ENCODE measurements around the gene SLIT3. TPM values are rescaled to one million over a fixed set of nuclear protein-coding genes. Genes with fewer than 3 reads are reported as not detected.

Gene SLIT3
- total and polyA plus RNA-seq, 10 of the 15 experiments (the other 5 are each of a cell fraction or from before 2014, with no cell fraction given) = 0.05 TPM; not detected in 9

DNA sequence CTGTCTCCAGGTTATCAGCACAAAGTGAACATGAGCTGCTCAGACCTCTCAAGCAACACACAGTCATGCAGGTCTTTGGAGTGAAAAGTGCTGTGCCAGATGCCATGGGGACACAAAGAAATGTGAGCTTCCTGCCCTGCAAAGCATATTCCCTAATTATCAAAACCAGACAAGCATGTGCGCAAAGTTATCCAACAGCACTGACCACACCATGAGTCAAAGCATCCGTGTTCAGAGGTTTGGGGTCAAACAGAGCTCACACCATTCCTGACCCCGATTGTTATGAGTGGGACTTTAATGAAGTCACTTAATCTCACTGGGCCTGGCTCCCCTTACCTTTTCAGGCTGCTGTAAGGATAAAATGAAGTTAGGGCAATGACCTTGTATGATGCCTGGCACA, 138.5 kb downstream of the SLIT3 start (continued):
- TF ChIP-seq ZNF687 (IDR thresholded peaks at IDR 0.05) = no peak

DNA sequence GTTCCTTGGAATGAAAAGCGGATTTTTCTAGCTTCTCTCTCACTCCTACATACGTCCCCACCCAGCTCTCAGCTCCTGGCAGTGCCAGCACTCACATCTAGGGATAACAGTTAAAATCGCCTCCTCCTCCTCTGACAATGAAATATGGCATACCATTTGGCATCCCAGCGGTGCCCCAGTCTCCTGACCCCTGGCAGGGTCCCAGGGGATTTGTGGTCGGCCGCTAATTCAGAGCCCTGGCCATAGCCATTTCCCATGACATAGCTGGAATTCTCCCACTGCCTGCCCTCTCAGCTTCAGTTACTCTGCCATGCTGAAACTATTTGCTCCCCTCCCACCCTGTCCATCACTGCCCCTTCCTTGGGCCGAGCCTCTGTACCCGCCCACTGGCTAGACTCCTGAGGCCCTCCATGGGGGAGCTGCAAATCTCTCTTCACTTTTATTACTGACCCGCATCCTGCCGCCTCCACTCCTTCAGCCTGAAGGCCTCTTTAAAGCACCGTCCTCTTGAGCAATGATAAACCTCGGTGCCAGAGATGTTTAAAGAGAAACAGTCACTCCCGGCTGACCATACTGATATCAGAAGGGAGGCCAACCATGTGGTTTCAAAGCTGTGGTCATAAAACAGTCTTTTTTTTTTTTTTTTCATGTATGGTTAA, 139.8 kb downstream of the SLIT3 start:
- H3K27ac ChIP-seq (ENCODE audit: control insufficient read depth, insufficient read depth) = no peak overlapping the region
- intact Hi-C loops (cut with micrococcal nuclease; ENCODE audit: unreplicated experiment) (no loop called here), in situ Hi-C loops (cut with MboI) (no loop called here)
- H3K79me2 ChIP-seq (ENCODE audit: control insufficient read depth, insufficient read depth, low read length) = no peaks in the 10 kb centered on the region
- no peak for FAIRE-seq
- ATAC-seq = no peak
- no peaks in the 10 kb centered on the region for H3K4me1 ChIP-seq (ENCODE audit: control insufficient read depth, insufficient read depth, low read length)
- H3K27me3 ChIP-seq (replicated peaks in 1 of 2; ENCODE audit: control insufficient read depth in 2 of 2, insufficient read depth in 2 of 2, low read length in 1 of 2) = no peaks in the 10 kb centered on the region; a peak in 1 of 4 replicates
- SMC1A ChIA-PET (ENCODE audit: uncharacterized antibody, unreplicated experiment) = interaction anchor here (1.2 kb wide), 1 partner anchor 10 kb away, joined by 3 read pairs; no protein-coding TSS in a partner anchor
- 28% methylated on average over 13 of the region's 13 CpGs for WGBS (ENCODE audit: insufficient coverage, insufficient replicate concordance, low lambda C conversion rate, missing lambda C conversion rate)
- H4K20me1 ChIP-seq (ENCODE audit: control insufficient read depth, insufficient read depth) = no peaks in the 10 kb centered on the region
- H3K9me3 ChIP-seq (replicated peaks; ENCODE audit: control insufficient read depth, insufficient read depth, low read length) = no peaks in the 10 kb centered on the region; the same call in 2 of the 3 replicates
- CTCF ChIA-PET = interaction anchor here (0.7 to 0.8 kb wide), 2 partner anchors 104 to 420 kb away, joined by 3 read pairs; no protein-coding TSS in a partner anchor
- DNase-seq (ENCODE audit: low read depth, low spot score) = no peak
- BruUV-seq (replicated peaks) = no TSS peak
- H3K36me3 ChIP-seq (ENCODE audit: control insufficient read depth in 2 of 2, insufficient read depth in 2 of 2, low read length in 1 of 2) = no peaks in the 10 kb centered on the region
- H3K4me3 ChIP-seq = no peak overlapping the region
- POLR2A ChIA-PET = no interaction called here
- no peak overlapping the region for H3K9ac ChIP-seq (ENCODE audit: control insufficient read depth, insufficient read depth, low read length)
- RAD21 ChIA-PET (ENCODE audit: unreplicated experiment) = no interaction called here
- H2AFZ ChIP-seq (ENCODE audit: control insufficient read depth, low read depth, low read length) = no peak overlapping the region
- no peak overlapping the region for H3K4me2 ChIP-seq (ENCODE audit: control insufficient read depth, insufficient read depth)
- no peak for TF ChIP-seq IKZF1 (conservative IDR thresholded peaks at IDR 0.05)
- TF ChIP-seq ELK1 (IDR thresholded peaks at IDR 0.05; ENCODE audit: low read depth, low read length) = no peak
- TF ChIP-seq CBFB (IDR thresholded peaks at IDR 0.05; ENCODE audit: low read depth) = no peak
- no peak for TF ChIP-seq CREB1 (IDR thresholded peaks at IDR 0.05; ENCODE audit: low read depth)
- TF ChIP-seq BCLAF1 (IDR thresholded peaks at IDR 0.05) = no peak
- no peak for TF ChIP-seq KLF5 (IDR thresholded peaks at IDR 0.05; ENCODE audit: partially characterized antibody)
- TF ChIP-seq NFIC (IDR thresholded peaks at IDR 0.05; ENCODE audit: low read depth, low read length) = no peak
- TF ChIP-seq, protein P1, sequence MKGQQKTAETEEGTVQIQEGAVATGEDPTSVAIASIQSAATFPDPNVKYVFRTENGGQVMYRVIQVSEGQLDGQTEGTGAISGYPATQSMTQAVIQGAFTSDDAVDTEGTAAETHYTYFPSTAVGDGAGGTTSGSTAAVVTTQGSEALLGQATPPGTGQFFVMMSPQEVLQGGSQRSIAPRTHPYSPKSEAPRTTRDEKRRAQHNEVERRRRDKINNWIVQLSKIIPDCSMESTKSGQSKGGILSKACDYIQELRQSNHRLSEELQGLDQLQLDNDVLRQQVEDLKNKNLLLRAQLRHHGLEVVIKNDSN (IDR thresholded peaks at IDR 0.05; ENCODE audit: borderline replicate concordance, extremely low read length, insufficient read depth, low read depth, low read length) = no peak
- no peak for TF ChIP-seq SIX5 (IDR thresholded peaks at IDR 0.05; ENCODE audit: low read depth, low read length, severe bottlenecking)
- no peak for TF ChIP-seq ZNF274 (IDR thresholded peaks at IDR 0.05; ENCODE audit: insufficient read depth, insufficient read length)
- no peak for TF ChIP-seq ESRRA (IDR thresholded peaks at IDR 0.05; ENCODE audit: low read length)
- TF ChIP-seq ETV6 (conservative IDR thresholded peaks at IDR 0.05 in 1 of 2, IDR thresholded peaks at IDR 0.05 in 1 of 2; ENCODE audit: borderline replicate concordance in 1 of 2, low read depth in 1 of 2) = no peak
